Stomach (tissue), 4 donors: ENCODE results near the gene LY86.

Experiments
- EP300 ChIP-seq: sonication (generic); formaldehyde crosslinking; IDR thresholded peaks from one replicate; pipeline ENCODE4 v1.6.1; 2017; ENCODE audit warnings: antibody characterized with exemption
- TF ChIP-seq, protein P1 (sequence below), 7 experiments: fragments of 450-650 bp in 4 of 7; fragments of 200-600 bp in 3 of 7; sonication (generic) in 3 of 7; IDR thresholded peaks; one replicate each; pipeline ENCODE4 v1.5.1; 2016 to 2019; ENCODE audit warnings: antibody characterized with exemption in 7 of 7, control low read depth in 2 of 7, mild to moderate bottlenecking in 1 of 7

DNA sequence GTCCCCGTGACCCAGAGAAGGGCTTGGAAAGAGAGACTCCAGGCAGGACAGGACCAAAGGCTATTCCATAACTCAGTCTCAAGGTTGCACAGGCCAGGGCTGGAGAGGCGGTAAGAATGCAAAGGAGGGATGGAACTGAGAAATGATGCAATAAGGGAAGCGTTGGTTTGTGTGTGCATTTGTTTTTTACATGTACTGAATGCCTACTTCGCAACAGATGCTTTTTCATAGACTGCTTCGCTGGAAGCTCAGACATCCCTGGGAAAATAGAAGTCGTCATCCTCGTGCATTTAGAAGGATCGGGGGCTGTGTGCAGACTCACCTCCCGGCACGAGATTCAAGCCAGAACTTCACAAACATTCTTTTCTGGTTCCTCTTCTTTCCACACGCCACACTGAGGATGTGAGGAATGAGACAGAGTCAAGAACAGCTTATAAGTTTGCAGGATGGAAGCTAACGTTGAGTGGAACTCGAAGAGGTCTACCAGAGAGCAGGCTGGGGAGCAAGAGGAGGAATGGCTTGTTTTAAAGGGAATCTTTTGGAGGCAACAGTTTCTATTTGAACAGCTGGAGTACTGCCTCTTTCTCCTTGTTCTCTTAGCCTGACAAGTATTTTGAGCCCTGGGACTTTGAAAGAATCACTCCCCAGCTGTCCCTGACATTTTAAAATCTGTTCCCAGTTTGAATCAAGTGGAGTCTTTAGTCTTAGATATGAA, 19.3 kb upstream of the LY86 start:
- TF ChIP-seq, protein P1, sequence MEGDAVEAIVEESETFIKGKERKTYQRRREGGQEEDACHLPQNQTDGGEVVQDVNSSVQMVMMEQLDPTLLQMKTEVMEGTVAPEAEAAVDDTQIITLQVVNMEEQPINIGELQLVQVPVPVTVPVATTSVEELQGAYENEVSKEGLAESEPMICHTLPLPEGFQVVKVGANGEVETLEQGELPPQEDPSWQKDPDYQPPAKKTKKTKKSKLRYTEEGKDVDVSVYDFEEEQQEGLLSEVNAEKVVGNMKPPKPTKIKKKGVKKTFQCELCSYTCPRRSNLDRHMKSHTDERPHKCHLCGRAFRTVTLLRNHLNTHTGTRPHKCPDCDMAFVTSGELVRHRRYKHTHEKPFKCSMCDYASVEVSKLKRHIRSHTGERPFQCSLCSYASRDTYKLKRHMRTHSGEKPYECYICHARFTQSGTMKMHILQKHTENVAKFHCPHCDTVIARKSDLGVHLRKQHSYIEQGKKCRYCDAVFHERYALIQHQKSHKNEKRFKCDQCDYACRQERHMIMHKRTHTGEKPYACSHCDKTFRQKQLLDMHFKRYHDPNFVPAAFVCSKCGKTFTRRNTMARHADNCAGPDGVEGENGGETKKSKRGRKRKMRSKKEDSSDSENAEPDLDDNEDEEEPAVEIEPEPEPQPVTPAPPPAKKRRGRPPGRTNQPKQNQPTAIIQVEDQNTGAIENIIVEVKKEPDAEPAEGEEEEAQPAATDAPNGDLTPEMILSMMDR (IDR thresholded peaks at IDR 0.05), result no peak
- no peak for TF ChIP-seq EP300
